Tibial artery (tissue), 4 donors: Measurements from ENCODE around the gene JMJD8.
A peak's percentile ranks its signal among the peaks of the same experiment; 100 is the strongest.

Experiments used
- DNase-seq, 2 donors: peaks; one replicate each; pipeline ENCODE4 v3.0.0-alpha.2; 2019
- H3K27ac ChIP-seq, 2 donors: fragments of 200-600 bp; sonication (generic) in 1 of 2; 1 replicate in 1 of 2; 2 replicates in 1 of 2; pipeline ENCODE4 v1.5.1; 2018 to 2019; ENCODE audit warnings: mild to moderate bottlenecking in 1 of 2
- H3K27me3 ChIP-seq, 2 donors: fragments of 200-600 bp; sonication (generic) in 1 of 2; one replicate each; pipeline versions ENCODE4 v1.5.1 to v1.6.0; 2016 to 2019
- H3K36me3 ChIP-seq, 3 donors: fragments of 200-600 bp; sonication (generic) in 2 of 3; one replicate each; pipeline ENCODE4 v1.5.1; 2016 to 2019; ENCODE audit warnings: mild to moderate bottlenecking in 2 of 3
- H3K4me1 ChIP-seq, 4 donors: fragments of 200-600 bp; sonication (generic) in 2 of 4; 1 replicate in 3 of 4; 2 replicates in 1 of 4; pipeline ENCODE4 v1.5.1; 2016 to 2019
- H3K4me3 ChIP-seq, 2 donors: fragments of 200-600 bp; sonication (generic) in 1 of 2; 1 replicate in 1 of 2; 2 replicates in 1 of 2; pipeline ENCODE4 v1.5.1; 2018 to 2019; ENCODE audit warnings: mild to moderate bottlenecking in 2 of 2
- H3K9me3 ChIP-seq, 3 donors: fragments of 200-600 bp; sonication (generic) in 1 of 3; one replicate each; pipeline ENCODE4 v1.5.1; 2016 to 2019
- CTCF ChIP-seq, 2 experiments: fragments of 200-600 bp in 1 of 2; fragments of 450-650 bp in 1 of 2; IDR thresholded peaks; one replicate each; pipeline ENCODE4 v1.5.1; 2017 to 2019; ENCODE audit warnings: antibody characterized with exemption in 2 of 2, mild to moderate bottlenecking in 1 of 2, moderate library complexity in 1 of 2
- intact Hi-C: fragments of 100-400 bp; cut with DNase I; formaldehyde crosslinking; loops from one replicate; pipeline ENCODE4 v1.15.0; 2023; ENCODE audit warnings: low total_unique reads

JMJD8 gene

DNA sequence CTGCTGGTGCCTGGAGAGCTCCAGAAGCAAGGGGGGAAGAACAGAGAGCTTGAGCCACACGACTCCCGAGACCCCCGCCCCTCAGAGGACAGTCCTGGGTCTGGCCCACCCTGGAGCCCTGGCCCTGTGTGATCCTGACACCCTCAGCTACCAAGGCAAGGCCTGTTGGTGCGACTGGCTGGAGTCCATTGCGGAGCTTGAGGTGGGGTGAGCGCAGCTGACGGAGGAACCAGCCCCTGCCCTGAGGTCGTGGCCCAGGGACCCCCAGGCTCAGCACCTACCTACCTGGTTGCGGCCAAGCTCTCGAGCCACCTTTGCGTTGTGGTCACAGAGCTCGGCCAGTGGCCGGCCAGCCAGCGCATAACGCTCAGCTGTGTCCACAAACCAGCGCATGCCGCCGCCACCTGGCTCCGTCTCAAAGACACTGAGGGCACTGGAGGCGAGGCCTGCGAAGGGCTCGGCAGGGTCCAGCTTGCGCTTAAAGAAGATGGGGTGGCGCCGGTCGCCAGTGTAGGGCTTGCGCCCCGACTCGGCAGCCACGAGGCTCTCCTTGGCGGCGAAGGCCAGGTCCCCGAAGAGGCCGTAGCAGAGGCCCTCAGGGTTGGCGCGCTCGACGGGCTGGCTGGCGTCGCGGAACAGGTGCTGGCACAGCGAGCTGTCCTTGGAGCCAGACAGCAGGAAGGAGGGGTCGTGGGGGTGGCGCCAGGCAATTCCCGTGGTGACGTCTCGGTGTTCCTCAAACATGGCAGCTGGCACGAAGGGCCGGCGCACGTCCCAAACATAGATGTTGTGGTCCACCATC, 2.5 kb upstream of the JMJD8 start:
- intact Hi-C loops: no loop called here
- H3K4me3 ChIP-seq: no peak overlapping the region
- peaks cover 15 to 45% (median 20%) of the 10 kb centered on the region in 3 donors for H3K36me3 ChIP-seq
- DNase-seq: no peak
- no peak overlapping the region for H3K27ac ChIP-seq
- H3K27me3 ChIP-seq: peaks cover 0 to 2% of the 10 kb centered on the region in 2 donors
- no peaks in the 10 kb centered on the region for H3K9me3 ChIP-seq
- peaks cover 3 to 71% (median 57%) of the 10 kb centered on the region in 4 donors for H3K4me1 ChIP-seq
- no peak for TF ChIP-seq CTCF (IDR thresholded peaks at IDR 0.05)

- peaks cover 18 to 50% (median 24%) of the 10 kb centered on the region in 3 donors for H3K36me3 ChIP-seq
- no peak overlapping the region for H3K4me3 ChIP-seq
- H3K27ac ChIP-seq: no peak overlapping the region
- no peaks in the 10 kb centered on the region for H3K9me3 ChIP-seq
- intact Hi-C loops: no loop called here
- peaks cover 3 to 76% (median 64%) of the 10 kb centered on the region in 4 donors for H3K4me1 ChIP-seq
- no peaks in the 10 kb centered on the region for H3K27me3 ChIP-seq
- no peak for DNase-seq
- TF ChIP-seq CTCF (IDR thresholded peaks at IDR 0.05): peak in 1 of 2 experiments; percentile 13
Observed at GRCh38 chr16:685967-686366, 1.8 kb upstream of the JMJD8 start.

DNA sequence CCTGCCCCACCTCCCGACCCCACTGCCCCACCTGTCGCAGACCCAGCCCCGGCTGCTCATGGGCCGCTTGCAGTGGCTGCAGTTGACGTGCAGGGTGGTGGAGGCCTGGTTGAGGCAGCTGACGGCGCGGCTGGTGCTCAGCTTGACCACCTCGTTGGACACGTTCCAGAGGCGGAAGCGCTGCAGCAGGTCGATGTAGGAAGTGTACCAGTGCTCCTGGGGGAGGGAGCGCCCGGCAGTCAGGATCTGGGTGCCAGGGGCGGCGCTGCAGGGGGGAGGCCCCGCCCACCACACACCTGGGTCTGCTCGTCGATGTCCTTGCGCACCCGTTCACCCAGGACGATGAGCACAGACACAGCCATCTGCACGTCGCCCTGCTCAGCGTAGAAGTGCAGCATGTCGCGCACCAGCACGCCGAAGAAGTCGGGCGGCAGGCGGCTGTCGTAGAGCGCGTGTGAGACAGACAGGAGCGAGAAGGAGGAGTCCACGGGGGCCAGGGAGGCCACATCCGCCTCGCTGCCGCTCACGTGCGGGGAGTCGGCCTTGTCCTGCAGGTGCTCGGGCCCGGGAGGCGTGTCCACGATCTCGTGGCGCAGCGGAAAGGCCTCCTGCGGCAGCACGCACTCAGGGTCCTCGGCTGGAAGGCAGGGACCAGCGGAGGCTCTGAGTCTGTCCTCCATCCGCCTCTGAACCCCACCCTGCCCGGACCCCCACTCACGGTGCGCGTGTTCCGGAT, 995 bp upstream of the JMJD8 start:
- intact Hi-C loops: no loop called here
- TF ChIP-seq CTCF (IDR thresholded peaks at IDR 0.05): no peak

DNA sequence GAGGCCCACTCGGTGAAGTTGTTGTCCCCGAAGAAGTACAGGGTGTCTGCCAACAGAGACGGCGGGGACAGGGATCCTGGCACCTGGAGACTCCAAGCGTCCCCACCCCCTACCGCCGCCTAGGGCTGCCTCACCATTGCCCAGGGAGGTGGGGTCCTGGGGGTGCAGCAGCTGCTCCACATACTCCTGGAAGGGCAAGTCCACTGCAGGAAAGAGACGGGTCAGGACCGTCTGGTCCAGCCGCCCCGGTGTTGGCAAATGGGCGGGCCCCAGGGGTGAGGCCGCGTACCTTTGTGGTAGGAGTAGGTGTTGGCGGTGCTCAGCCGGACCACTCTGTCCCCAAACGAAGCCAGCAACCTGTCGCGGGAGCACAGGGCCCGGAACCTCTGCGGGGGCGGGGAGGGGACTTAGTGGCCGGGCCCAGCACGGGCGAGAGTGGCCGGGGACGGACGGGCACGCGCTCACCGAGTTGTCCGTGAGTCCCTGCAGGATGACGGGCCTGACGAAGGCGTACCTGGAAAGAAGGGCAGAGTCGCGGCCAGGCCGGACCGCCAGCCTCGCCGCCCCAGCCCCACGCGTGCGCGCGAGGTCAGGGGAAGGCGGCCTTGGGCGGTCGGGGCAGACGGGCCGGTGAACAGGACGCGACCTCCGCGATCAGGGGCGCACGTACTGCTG, 601 bp downstream of the JMJD8 start:
- intact Hi-C loops: no loop called here
- TF ChIP-seq CTCF (IDR thresholded peaks at IDR 0.05): no peak
- Histone ChIP-seq H3K27me3 (no peaks in the 10 kb centered on the region), H3K4me3 (peak overlapping the region; percentile 59 to 60), H3K36me3 (peaks cover 18 to 50% (median 24%) of the 10 kb centered on the region in 3 donors), H3K27ac (peak overlapping the region; percentile 67 to 86), H3K4me1 (peaks cover 3 to 67% (median 52%) of the 10 kb centered on the region in 4 donors), H3K9me3 (no peaks in the 10 kb centered on the region)
- no peak for DNase-seq

More for the DNA sequence above, 995 bp upstream of the JMJD8 start:
- H3K4me1 ChIP-seq: peaks cover 3 to 75% (median 62%) of the 10 kb centered on the region in 4 donors
- peaks cover 18 to 50% (median 24%) of the 10 kb centered on the region in 3 donors for H3K36me3 ChIP-seq
- H3K4me3 ChIP-seq: peak overlapping the region; percentile 59 to 60
- no peak for DNase-seq
- H3K27me3 ChIP-seq: no peaks in the 10 kb centered on the region
- H3K27ac ChIP-seq: peak overlapping the region in 1 of 2 donors; percentile 86
- no peaks in the 10 kb centered on the region for H3K9me3 ChIP-seq
